Measurements from ENCODE around the gene UBE2G2.

GRCh38 chr21:44727321-44727720, 74.3 kb downstream of the UBE2G2 start:
- TF ChIP-seq CTCF (IDR thresholded peaks at IDR 0.05; ENCODE audit: poor library complexity, severe bottlenecking), result no peak
- TF ChIP-seq SMC3 (conservative IDR thresholded peaks at IDR 0.05; ENCODE audit: poor library complexity), result no peak
- TF ChIP-seq EP300 (conservative IDR thresholded peaks at IDR 0.05; ENCODE audit: poor library complexity, severe bottlenecking), result no peak
- no peak for TF ChIP-seq RAD21 (conservative IDR thresholded peaks at IDR 0.05)
- no peak for TF ChIP-seq POLR2AphosphoS5 (IDR thresholded peaks at IDR 0.05)
- TF ChIP-seq REST (IDR thresholded peaks at IDR 0.05; ENCODE audit: borderline replicate concordance), result no peak
- TF ChIP-seq EZH2 (IDR thresholded peaks at IDR 0.05; ENCODE audit: borderline replicate concordance, insufficient read depth, low read length, poor library complexity, severe bottlenecking), result no peak

Data from neural cell (in vitro differentiated cells).